GM21447 (cell line): ENCODE measurements around the gene ST3GAL3.

Source experiments
- ATAC-seq: cut with Tn5 transposase; IDR thresholded peaks from one replicate; pipeline ENCODE4 v1.9.1; 2021; ENCODE audit not compliant: unreplicated experiment

ST3GAL3 gene

DNA sequence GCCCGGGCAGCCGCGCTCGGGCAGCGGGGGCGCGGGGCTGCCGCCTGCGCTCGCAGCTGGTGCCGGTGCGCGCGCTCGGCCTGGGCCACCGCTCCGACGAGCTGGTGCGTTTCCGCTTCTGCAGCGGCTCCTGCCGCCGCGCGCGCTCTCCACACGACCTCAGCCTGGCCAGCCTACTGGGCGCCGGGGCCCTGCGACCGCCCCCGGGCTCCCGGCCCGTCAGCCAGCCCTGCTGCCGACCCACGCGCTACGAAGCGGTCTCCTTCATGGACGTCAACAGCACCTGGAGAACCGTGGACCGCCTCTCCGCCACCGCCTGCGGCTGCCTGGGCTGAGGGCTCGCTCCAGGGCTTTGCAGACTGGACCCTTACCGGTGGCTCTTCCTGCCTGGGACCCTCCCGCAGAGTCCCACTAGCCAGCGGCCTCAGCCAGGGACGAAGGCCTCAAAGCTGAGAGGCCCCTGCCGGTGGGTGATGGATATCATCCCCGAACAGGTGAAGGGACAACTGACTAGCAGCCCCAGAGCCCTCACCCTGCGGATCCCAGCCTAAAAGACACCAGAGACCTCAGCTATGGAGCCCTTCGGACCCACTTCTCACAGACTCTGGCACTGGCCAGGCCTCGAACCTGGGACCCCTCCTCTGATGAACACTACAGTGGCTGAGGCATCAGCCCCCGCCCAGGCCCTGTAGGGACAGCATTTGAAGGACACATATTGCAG is 229.3 kb downstream of the ST3GAL3 start:
- no peak for ATAC-seq

- no peak for ATAC-seq
Observed at GRCh38 chr1:43937179-43937865, 230.0 kb downstream of the ST3GAL3 start.

- no peak for ATAC-seq
Observed at GRCh38 chr1:43938383-43938782, 231.0 kb downstream of the ST3GAL3 start.

DNA sequence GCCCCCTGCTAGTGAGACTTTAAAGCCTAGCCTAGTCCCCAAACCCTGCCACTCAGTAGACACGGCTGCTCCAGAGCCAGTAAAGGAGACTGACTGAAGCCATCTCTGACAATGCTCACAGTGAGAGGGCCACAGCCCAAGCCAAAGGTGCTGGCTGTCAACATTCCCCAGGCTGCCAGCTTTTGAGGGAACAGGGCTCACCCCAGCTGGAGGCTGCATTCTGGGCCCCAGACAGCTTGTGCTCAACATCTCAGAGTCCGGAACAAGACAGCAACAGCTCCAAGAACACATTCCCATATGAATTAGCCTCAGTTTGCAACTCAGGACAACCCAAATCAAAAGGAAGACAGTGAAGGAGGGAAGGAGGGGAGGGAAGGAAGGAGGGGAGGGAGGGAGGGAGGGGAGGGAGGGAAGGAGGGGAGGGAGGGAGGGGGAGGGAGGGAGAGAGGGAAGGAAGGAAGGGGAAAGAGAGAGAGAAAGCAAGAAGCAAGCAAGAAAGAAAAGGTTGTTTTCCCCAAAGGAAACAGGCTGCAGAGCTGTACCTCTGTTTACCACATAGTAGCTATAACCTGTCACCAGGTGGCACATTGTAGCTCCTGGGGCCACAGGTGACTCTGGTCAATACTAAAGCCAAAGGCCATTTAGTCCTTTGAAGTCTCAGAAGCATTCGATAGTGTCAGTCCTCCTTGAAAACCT is 231.7 kb downstream of the ST3GAL3 start:
- no peak for ATAC-seq

GRCh38 chr1:43942411-43942810 is 235.1 kb downstream of the ST3GAL3 start:
- ATAC-seq = no peak

- ATAC-seq = no peak
Observed at GRCh38 chr1:43944860-43945259, 237.5 kb downstream of the ST3GAL3 start.

DNA sequence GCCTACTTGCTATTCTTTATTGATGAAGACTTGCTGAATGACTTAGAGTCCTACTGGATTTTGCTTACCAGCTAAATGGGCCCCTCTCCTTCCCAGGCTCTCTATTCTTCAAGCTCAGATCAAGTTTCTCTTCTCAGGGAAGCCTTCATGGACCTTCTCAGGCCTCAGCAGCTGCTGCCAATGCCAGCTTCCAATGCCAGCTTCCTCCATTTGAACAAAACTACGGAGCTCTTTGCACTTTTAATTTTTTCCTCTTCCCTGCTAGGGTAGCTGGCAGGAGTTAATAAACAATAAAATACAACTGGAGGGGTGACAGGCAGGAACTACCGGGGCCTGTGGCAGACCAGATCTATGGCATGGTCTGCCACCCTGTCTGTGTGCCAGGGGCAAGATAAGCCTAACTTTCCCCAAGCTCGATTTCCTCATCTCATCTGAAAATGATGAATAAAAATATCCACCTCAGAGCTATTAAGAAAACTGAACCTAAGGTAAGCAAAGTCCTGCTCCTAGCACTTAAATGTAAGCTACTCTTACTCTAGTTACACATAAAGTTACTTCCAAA is 238.4 kb downstream of the ST3GAL3 start:
- no peak for ATAC-seq

DNA sequence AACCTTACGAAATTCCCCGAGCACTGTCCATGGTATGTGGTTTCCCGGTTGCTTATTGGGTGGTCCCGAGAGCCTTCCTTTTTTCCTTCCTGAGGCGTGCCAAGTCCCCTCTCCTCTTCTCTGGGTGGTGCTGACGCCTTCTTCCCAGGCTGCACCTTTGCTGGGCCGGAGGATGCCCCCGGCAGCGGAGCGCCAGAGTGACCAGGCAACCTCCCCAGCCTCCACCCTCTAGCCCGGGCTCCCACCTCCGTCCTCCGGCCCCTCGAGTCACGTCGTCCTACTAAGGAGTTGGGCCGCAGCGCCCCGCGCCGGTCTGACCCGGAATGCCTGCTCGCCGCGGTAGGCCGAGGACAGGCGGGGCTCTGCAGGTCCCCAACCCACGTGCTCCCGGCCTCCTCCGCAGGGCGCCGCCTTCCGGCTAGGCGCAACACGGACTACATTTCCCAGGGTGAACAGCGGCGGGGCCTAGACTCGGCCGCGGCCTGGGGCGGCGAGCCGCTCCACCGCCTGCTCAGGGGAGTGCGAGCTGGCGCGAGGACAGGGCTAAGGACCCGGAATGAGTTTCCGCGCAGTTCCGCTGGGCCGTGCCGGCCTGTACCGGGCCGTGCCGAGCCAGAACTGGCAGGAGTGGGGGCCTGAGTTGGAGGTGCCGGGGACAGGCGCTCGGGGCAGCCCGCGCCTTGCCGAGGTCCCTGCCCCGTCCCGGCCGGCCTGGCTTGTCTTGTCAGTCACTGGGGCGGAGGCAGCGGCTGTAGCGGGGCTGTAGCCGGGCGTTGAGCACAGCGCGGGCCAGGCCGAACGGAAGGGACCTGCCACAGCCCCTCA is 239.1 kb downstream of the ST3GAL3 start, which contains the start of gene IPO13:
Gene IPO13, plus strand, starts transcription at position 715 of the 825 bp plus-strand sequence. CDS start 651 bp downstream, outside the sequence.
- peak; percentile 90 for ATAC-seq

DNA sequence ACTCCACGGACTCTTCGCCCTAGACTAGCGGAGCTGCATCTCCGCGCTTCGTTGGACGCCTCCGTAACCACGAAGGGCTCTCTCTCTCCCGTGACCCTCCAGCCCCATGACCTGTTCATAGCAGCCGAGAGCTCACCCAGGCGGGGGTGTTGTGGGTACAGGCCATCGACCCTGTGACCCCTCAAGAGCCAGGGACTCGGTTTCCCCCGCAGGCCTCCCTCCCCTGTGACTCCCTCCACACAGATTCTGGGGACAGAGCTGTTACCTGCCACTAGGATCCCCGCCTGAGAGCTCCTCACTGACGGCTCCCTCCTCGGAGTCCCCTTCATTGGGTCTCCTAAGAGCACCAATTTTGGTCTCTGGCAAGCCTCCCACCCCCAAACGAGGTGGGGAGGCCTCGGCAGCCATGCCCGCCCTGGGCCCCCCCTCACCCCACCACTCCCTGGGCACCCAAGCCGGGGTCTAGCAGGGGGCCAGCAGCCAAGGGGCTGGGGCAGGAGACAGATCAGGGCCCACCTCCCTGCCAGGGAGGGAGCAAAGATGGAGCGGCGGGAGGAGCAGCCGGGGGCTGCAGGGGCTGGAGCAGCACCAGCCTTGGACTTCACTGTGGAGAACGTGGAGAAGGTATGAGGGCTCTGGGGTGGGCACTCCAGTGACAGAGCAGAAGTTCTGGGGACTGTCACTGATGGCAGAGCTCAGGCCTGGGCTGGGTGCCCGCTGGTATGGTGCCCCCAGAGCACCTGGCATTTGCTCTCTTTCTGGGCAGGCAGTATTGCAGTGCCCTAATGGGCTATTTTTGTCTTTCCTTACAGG is 239.9 kb downstream of the ST3GAL3 start:
- ATAC-seq = no peak

GRCh38 chr1:43947874-43948437 is 240.6 kb downstream of the ST3GAL3 start:
- no peak for ATAC-seq

GRCh38 chr1:43949678-43950077 is 242.3 kb downstream of the ST3GAL3 start:
- no peak for ATAC-seq

DNA sequence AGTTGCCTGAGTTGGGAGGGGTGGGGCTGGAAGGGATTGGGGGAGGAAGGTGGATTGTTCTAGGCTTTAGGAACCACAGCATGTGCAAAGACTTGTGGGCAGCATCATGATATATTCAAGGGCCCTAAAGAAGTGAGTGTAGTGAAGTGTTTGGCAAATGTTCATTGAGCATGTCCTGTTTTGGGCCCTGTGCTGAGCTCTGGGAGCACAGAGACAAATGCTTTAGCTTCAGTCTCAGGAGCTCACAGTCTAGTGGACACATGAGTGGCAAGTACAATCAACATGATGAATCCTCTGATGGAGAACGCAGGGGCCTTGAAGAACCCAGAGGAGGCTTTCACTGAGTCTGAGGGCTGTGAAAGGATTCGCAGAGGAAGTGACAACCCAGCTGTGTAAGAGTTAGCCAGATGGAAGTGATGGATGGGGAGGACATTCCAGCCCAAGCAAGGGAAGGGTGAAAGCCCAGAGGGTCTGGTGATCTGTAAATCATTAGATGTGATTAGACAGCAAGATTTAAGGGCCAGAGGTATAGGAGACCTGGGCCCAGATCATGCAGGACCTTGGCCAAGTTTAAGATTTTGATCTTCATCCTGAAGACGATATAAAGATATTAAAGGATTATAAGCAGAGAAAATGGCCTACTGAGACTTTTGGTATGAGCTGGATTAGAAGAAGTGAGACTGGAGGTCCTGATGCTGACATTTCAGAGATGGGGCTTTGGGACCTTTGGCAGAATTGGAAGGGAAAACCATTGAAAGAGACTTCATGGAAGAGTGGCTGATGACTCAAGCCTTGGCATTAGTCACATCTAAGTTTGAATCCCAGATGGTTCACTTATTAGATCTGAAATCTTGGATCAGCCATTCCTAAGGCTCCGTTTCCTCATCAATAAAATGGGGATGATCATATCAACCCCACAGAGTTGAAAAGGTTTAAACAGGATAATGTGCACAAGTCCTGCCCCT is 244.0 kb downstream of the ST3GAL3 start:
- no peak for ATAC-seq

DNA sequence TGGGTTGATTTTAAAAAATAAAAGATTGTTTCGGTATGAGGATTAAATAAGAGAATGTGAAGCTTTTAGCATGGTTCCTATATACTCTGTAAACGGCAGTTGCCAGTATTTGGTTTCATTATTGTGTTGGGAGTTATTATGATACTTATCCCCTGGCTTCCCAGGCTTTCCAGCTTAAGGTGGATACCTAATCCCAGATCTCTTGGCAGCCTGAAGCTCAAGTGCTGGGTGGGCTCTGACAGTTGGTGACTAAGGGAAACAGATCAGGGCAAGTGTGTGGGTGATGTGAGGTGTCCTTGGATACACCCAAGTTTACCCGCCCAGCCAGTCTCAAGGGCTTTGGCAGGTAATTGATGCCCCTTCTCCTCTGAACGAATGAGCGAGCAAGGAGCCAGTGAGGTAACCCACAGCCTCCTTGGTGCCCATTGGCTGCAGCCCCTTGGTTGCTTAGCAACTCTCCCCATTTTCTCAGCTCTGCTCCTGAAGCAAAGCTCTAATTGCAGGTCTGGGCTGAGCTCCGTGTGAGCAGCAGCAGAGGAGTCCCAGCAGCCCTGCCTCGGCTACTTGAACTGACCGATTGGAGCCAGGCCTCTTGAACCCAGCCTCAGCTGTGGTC is 245.5 kb downstream of the ST3GAL3 start:
- no peak for ATAC-seq

GRCh38 chr1:43953361-43953760 is 246.0 kb downstream of the ST3GAL3 start:
- no peak for ATAC-seq

DNA sequence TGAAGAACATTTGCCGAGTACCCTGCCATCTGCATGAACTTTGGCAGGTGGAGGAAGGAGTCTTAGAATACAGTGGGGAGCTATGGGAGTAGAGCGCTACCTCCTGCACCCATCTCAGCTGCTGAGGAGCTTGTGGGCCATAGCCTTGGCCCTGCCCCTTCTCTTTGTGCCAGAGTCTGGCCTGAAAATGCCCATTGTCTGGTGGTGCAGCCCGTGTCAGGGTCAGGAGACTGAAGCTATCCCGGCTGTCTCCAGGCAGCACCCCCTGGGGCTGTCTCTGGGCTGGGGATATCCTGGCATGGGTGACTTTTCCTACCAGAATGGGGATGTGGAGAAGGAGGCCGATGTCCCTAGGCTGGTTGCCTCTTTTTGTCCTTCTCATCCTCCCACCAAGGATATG is 246.7 kb downstream of the ST3GAL3 start:
- no peak for ATAC-seq

DNA sequence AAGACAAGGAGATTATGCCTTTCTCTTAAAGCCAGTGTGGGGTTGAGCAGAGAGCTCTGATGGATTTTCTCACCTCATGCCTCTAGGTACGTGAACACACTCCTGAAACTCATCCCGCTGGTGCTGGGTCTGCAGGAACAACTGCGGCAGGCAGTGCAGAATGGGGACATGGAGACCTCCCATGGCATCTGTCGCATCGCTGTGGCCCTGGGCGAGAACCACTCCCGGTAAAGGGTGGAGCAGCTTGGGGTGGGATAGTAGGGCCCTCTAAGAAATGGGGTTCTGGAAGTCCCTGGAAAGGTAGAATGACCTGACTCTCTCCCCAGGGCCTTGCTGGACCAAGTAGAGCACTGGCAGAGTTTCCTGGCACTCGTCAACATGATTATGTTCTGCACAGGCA is 248.9 kb downstream of the ST3GAL3 start:
- no peak for ATAC-seq

DNA sequence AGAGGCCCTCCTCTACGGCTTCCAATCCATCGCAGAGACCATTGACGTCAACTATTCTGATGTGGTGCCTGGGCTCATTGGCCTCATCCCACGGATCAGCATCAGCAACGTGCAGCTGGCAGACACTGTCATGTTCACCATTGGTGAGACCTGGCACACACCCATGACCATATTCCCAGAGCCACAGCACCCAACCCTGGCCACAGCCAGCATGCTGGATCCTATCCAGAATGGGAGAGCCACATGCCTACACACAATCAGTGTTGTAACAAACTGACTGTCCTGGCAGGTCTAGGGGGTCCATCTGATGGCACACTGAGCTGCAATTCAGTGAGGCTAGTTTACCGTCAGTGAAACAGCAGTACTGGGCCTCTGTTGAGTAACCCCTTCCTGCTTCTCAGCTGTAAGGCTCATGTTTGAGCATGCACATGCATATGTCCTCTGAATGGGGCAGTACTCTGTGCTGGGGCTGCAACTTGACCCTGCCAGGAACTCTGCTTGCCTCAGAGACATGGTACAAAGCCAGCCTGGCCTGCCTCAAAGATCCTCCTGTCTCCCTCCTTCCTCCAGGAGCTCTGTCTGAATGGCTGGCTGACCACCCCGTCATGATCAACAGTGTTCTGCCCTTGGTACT is 250.2 kb downstream of the ST3GAL3 start:
- no peak for ATAC-seq
